Naive thymus-derived CD8-positive, alpha-beta T cell (primary cell): Measurements from ENCODE around the gene PRKCE. TPM values are rescaled to one million over a fixed set of nuclear protein-coding genes. Genes with fewer than 3 reads are reported as not detected.
A peak's percentile ranks its signal among the peaks of the same experiment; 100 is the strongest.

ENCODE experiments used
- ATAC-seq, 2 donors: fragments of 150-1000 bp; cut with Tn5 transposase in 1 of 2; sonication (Bioruptor Pico), chemical (Tn5 transposase) in 1 of 2; 1 replicate in 1 of 2; 2 replicates in 1 of 2; pipeline ENCODE4 v1.10.0; 2021; ENCODE audit warnings: mild to moderate bottlenecking in 2 of 2, moderate library complexity in 2 of 2
- POLR2A ChIA-PET: fragments of 350-600 bp; sonication (Branson Sonifier 250); formaldehyde crosslinking; loops from one replicate; lab custom pipeline; 2021; ENCODE audit warnings: antibody characterized with exemption; lab: Charles Lee
- DNase-seq, 10 donors: peaks; one replicate each; pipeline versions ENCODE4 v3.0.0 to v3.0.0-alpha.2; 2020 to 2022
- H3K27ac Mint-ChIP-seq, 10 donors: one replicate each; pipeline ENCODE4 v1.8.0; 2020 to 2022; ENCODE audit warnings: mild to moderate bottlenecking in 10 of 10, mixed read lengths in 10 of 10, moderate library complexity in 4 of 10, inconsistent platforms in 1 of 10
- H3K27me3 Mint-ChIP-seq, 5 donors: one replicate each; pipeline ENCODE4 v1.8.0; 2021 to 2022; ENCODE audit warnings: mixed read lengths in 5 of 5
- H3K36me3 Mint-ChIP-seq, 3 donors: one replicate each; pipeline ENCODE4 v1.8.0; 2020 to 2022; ENCODE audit warnings: mixed read lengths in 3 of 3, mild to moderate bottlenecking in 2 of 3, inconsistent platforms in 1 of 3
- H3K4me1 Mint-ChIP-seq, 4 donors: one replicate each; pipeline ENCODE4 v1.8.0; 2021 to 2022; ENCODE audit warnings: mixed read lengths in 4 of 4
- H3K4me3 Mint-ChIP-seq, 10 donors: one replicate each; pipeline ENCODE4 v1.8.0; 2020 to 2022; ENCODE audit warnings: mild to moderate bottlenecking in 10 of 10, mixed read lengths in 10 of 10, moderate library complexity in 6 of 10, inconsistent platforms in 1 of 10
- H3K9me3 Mint-ChIP-seq, 9 donors: one replicate each; pipeline ENCODE4 v1.8.0; 2020 to 2022; ENCODE audit warnings: mixed read lengths in 9 of 9, mild to moderate bottlenecking in 3 of 9, inconsistent platforms in 1 of 9, moderate library complexity in 1 of 9
- polyA plus RNA-seq, 3 donors: library from polyadenylated mRNA; unstranded; fragments of 300-500 nt; fragmentation: Illumina TruSeq; gene quantifications; one replicate each; pipeline ENCODE4 v1.2.3, GENCODE V29; 2021
- total RNA-seq, 8 experiments: library from RNA in 2 of 8; stranded (reverse) in 2 of 8; gene quantifications; one replicate each; pipeline ENCODE4 v1.2.3 and lab custom pipeline; 2021 to 2026

The PRKCE gene
- total and polyA plus RNA-seq, 5 experiments from 2014 or later, result 1.6 to 20.2 (median 2.7) TPM

DNA sequence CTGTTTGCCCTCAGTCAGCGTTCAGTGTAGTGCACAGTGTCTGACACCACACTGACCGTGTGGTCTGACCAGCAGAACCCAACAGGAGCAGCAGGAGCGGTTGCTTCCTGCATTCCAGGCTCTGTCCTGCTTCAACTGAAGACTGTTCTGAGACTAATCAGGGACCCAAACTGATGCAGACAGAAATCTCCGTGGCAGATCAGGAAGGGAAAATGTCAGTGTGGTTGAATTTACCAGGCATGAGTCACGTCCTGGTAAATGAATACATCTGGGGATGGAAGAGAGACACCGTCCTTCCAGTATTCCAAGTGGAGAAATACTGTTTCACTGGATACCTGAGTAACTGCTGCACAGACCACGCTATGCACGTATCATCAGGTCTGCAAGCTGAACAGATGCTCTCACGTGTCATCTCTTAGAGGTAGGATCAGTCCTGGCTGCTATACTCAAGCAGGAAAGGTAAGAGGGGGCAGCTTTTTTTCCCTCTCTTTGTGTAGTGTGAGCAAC, 422.1 kb downstream of the PRKCE start:
- DNase-seq, result no peak
- Mint-ChIP-seq H3K4me1 (peaks cover 0 to 3% (median 0%) of the 10 kb centered on the region in 4 donors), H3K27ac (no peak overlapping the region), H3K36me3 (peaks cover 0 to 6% (median 2%) of the 10 kb centered on the region in 3 donors), H3K9me3 (no peaks in the 10 kb centered on the region), H3K27me3 (peaks cover 0 to 3% (median 0%) of the 10 kb centered on the region in 5 donors), H3K4me3 (no peak overlapping the region)
- POLR2A ChIA-PET, result interaction anchor here (0.7 kb wide), 1 partner anchor 9 kb away, joined by 3 read pairs; no protein-coding TSS in a partner anchor
- no peak for ATAC-seq

DNA sequence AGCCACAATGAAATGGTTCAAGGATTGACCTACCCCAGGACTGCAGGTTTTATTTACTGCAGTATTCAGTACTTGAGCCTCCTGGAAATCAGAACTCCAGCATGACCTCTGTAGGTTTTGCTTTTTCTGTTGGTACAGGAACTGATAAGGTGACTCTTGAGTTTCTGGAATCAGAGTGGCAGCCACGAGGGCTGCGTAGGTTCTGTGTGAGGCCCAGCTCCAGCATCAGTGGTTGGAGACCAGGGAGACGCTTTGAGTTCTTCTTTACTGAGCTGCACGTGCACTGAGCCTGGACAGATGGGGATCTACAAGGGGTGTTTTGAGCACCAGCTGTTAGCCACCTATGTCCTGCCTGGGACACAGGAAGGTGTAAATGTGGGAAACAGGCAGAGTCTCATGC, 423.0 kb downstream of the PRKCE start:
- H3K4me3 Mint-ChIP-seq, result no peak overlapping the region
- peaks cover 0 to 3% (median 0%) of the 10 kb centered on the region in 4 donors for H3K4me1 Mint-ChIP-seq
- H3K27ac Mint-ChIP-seq, result peak overlapping the region in 1 of 10 donors; percentile 64
- H3K9me3 Mint-ChIP-seq, result no peaks in the 10 kb centered on the region
- peaks cover 0 to 3% (median 0%) of the 10 kb centered on the region in 5 donors for H3K27me3 Mint-ChIP-seq
- ATAC-seq (no peak), DNase-seq (no peak)
- peaks cover 0 to 6% (median 2%) of the 10 kb centered on the region in 3 donors for H3K36me3 Mint-ChIP-seq
- POLR2A ChIA-PET, result no interaction called here

DNA sequence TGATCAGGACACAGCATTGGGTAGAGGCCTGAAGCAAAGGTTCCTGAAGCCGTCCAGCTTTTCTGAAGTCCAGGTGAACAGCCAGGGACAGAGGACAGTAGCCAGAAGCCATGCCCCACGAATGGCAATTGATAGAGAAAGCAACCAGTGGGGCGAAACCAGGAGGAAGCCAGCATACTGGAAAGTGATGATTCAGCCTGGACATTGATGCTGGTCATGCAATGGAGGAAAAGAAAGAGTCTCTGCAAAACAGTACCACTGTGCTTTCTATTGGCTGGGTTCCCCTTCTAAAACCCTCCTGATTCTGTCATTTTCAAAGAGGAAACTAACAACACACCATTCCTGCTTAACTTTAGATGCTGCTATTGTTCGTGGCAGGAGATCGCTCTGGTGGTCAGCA, 424.4 kb downstream of the PRKCE start:
- no peak for ATAC-seq
- peaks cover 0 to 6% (median 2%) of the 10 kb centered on the region in 3 donors for H3K36me3 Mint-ChIP-seq
- no peaks in the 10 kb centered on the region for H3K9me3 Mint-ChIP-seq
- H3K27me3 Mint-ChIP-seq, result peaks cover 0 to 3% (median 0%) of the 10 kb centered on the region in 5 donors
- H3K27ac Mint-ChIP-seq, result peak overlapping the region in 1 of 10 donors; percentile 82
- no peak overlapping the region for H3K4me3 Mint-ChIP-seq
- POLR2A ChIA-PET, result no interaction called here
- no peak for DNase-seq
- H3K4me1 Mint-ChIP-seq, result peaks cover 0 to 3% (median 0%) of the 10 kb centered on the region in 4 donors

DNA sequence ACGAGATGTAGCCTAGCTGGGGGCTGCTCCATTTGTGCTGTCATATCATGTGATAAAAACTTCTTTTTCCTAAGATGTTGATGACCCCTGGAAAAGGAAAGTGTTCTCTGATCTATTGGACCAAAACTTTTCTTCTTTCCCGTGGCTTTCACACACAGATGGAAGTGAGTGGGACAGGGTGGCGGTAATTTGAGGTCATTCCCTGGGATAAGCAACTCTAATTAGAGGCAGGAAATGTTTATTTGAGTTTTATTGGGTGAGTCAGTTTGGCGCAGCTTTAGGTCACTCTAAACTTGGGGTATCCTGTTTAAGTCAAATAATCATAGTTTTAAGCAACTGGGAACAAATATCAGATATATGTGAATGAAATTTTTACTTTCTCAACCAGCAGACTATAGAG, 424.8 kb downstream of the PRKCE start:
- no peaks in the 10 kb centered on the region for H3K9me3 Mint-ChIP-seq
- no peak overlapping the region for H3K4me3 Mint-ChIP-seq
- POLR2A ChIA-PET, result no interaction called here
- ATAC-seq (no peak), DNase-seq (no peak)
- H3K36me3 Mint-ChIP-seq, result peaks cover 0 to 6% (median 2%) of the 10 kb centered on the region in 3 donors
- H3K27ac Mint-ChIP-seq, result peak overlapping the region in 1 of 10 donors; percentile 82
- H3K27me3 Mint-ChIP-seq, result peaks cover 0 to 3% (median 0%) of the 10 kb centered on the region in 5 donors
- peaks cover 0 to 3% (median 0%) of the 10 kb centered on the region in 4 donors for H3K4me1 Mint-ChIP-seq

DNA sequence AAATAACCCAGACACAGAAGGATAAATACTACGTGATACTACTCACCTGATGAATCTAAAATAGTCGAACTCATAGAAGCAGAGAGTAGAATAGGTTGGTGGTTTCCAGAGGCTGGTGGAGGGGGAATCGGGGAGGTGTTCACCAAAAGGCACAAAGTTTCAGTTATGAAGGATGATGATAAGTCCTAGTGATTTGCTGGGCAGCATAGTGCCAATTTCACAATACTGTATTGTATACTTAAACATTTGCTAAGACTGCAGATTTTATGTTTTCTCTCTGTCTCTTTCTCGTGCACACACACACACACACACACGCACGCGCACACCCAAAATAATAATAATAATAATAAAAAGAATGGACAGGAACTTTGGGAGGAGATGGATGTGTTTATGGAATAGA, 425.4 kb downstream of the PRKCE start:
- Mint-ChIP-seq H3K27ac (no peak overlapping the region), H3K27me3 (peaks cover 0 to 3% (median 0%) of the 10 kb centered on the region in 5 donors), H3K4me1 (peaks cover 0 to 5% (median under 1%) of the 10 kb centered on the region in 4 donors), H3K36me3 (peaks cover 0 to 6% (median 2%) of the 10 kb centered on the region in 3 donors), H3K4me3 (no peak overlapping the region), H3K9me3 (no peaks in the 10 kb centered on the region)
- ATAC-seq (no peak), DNase-seq (no peak)
- POLR2A ChIA-PET, result no interaction called here

DNA sequence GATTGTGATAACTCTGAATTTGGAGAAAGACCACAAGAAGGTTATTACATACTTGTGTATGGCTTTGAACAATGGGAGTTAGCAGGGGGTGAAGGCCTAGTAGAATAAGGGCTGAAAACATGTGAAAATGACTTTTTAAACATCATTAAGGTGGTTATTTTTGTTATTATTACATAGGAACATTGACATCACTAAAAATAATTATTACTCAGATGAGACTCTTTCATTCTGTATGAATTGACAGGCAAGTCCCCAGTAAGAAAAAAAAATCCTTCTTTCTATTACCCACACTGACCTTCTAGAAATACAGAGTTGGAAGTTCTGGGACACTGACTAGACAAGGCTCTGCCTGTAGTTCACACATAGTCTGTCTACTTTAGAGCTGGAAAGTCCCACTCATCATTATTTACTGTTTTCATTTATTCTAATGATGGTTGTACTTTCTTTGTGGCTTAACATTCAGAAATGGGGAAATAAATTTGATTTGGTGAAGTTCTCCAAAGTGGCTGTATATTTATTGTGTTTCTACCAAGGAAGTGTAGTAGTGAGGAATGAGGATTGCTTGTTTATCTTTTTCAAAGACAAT, 426.1 kb downstream of the PRKCE start:
- Mint-ChIP-seq H3K4me3 (no peak overlapping the region), H3K9me3 (no peaks in the 10 kb centered on the region), H3K27me3 (peaks cover 0 to 3% (median 0%) of the 10 kb centered on the region in 5 donors), H3K27ac (no peak overlapping the region), H3K4me1 (peaks cover 6 to 10% (median 7%) of the 10 kb centered on the region in 4 donors), H3K36me3 (peaks cover 0 to 6% (median 2%) of the 10 kb centered on the region in 3 donors)
- DNase-seq (no peak), ATAC-seq (no peak)
- POLR2A ChIA-PET, result no interaction called here

DNA sequence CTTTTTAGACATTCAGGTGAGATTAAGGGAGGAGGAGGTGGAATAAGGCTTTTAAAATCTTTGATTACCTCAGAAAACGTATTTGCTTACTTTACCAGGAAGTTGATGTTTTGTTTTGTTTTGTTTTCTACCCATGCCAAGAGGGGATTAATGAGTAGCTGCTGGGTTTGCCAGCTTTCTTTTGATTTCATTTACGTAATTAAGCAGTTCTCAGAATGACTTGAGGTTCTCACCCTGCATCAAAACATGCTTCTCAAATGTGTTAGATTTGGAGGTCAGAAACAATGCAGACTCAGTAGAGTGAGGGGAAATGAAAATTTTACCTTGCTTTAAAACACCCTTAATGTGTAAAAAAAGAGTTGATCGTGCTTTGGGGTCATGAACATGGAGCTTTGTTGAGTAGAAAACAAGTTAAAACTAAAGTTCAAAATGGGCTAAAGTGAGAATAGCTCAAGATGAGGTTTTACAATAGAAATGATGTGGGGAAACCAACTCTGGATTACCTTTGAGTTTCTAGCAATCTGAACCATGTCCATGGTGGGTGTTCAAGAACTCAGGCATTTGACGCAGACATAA, 428.6 kb downstream of the PRKCE start:
- Mint-ChIP-seq H3K4me3 (no peak overlapping the region), H3K9me3 (no peaks in the 10 kb centered on the region), H3K27me3 (no peaks in the 10 kb centered on the region), H3K27ac (no peak overlapping the region), H3K36me3 (peaks cover 0 to 9% (median 0%) of the 10 kb centered on the region in 3 donors), H3K4me1 (peaks cover 7 to 9% (median 7%) of the 10 kb centered on the region in 4 donors)
- no peak for ATAC-seq
- POLR2A ChIA-PET, result no interaction called here
- no peak for DNase-seq

DNA sequence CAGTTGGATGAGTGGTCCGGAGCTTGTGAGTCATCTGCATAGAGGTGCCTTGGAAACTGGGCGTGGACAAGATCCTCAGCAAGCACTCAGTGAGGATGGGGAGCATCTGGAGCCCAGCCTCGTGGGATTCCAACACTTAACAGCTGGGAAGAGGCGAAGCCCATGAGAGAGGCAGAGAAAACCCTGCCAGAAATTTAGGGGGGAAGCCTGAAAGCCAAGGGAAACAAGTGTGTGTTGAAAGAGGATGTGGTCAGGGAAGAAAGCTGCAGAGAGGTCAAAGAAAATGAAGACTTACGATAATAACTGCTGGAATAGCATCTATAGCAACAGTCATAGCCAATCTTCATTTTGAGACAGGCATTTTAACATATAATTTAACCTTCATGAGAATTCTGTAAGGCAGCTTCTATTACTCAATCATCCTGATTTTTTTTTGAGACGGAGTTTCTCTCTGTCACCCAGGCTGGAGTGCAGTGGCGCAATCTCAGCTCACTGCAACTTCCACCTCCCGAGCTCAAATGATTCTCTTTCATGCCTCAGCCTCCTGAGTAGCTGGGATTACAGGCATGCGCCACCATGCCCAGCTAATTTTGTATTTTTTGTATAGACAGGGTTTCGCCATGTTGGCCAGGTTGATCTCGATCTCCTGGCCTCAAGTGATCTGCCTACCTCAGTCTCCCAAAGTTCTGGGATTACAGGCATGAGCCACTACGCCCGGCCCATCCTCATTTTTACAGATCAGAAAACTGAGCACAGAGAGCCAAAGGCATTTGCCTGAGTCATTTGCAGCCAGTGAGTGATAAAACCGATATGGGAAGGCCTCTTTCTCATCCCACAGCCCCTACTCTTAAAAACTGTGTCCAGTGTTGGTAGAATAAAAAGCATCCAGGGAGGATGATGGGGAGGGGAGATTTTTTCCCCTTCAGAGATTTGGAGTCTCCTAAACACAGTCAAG, 431.3 kb downstream of the PRKCE start:
- ATAC-seq, result no peak
- no peaks in the 10 kb centered on the region for H3K27me3 Mint-ChIP-seq
- no peak overlapping the region for H3K4me3 Mint-ChIP-seq

DNA sequence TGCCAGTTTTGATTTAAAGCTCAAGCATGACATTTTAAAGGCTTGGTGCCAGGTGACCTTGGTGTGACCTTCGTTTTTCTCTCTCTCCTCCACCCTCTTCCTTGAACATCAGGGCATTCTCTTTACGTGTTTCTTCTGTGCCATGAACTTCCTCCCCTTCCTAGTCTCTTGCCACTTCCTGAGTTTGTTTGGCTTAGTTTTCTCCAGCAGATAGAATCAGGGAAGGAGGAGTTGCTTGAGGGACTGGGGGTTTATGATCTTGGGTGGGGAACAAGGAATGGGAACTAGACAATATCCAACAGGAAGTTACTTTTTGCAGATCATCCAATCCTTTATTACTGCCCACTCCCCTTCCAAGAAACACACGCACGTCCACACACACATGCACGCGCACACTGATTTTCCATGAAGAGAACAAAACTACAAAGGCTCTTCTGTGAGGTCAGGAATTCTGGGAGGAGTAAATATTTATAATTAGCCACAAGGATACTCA, 435.1 kb downstream of the PRKCE start:
- peaks cover 19 to 40% (median 34%) of the 10 kb centered on the region in 3 donors for H3K36me3 Mint-ChIP-seq
- peak overlapping the region in 1 of 10 donors; percentile 66 for H3K27ac Mint-ChIP-seq
- POLR2A ChIA-PET, result no interaction called here
- no peaks in the 10 kb centered on the region for H3K27me3 Mint-ChIP-seq
- no peak for ATAC-seq
- peaks cover 7 to 10% (median 7%) of the 10 kb centered on the region in 4 donors for H3K4me1 Mint-ChIP-seq
- DNase-seq, result no peak
- H3K9me3 Mint-ChIP-seq, result no peaks in the 10 kb centered on the region
- no peak overlapping the region for H3K4me3 Mint-ChIP-seq

More for the DNA sequence above, 431.3 kb downstream of the PRKCE start:
- POLR2A ChIA-PET, result no interaction called here
- Mint-ChIP-seq H3K36me3 (peaks cover 8 to 21% (median 16%) of the 10 kb centered on the region in 3 donors), H3K27ac (peak overlapping the region in 1 of 10 donors; percentile 46), H3K4me1 (peaks cover 7 to 12% (median 7%) of the 10 kb centered on the region in 4 donors), H3K9me3 (no peaks in the 10 kb centered on the region)
- no peak for DNase-seq

DNA sequence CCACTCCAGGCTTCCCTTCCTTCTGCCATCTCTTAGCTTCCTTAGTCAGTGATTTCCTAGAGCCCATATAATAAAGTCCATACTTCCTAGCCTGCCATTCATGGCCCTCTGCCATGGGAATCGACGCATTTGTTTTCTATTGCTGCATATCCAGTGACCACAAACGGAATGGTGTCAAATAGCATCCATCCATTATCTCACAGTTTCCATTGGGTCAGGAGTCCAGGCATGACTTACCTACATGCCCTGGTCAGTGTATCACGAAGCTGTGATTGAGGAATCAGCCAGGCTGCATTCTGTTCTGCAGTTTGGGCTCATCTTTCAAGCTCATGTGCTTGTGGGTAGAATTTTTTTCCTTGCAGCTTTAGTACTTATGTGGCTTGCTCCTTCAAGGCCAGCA, 436.0 kb downstream of the PRKCE start:
- Mint-ChIP-seq H3K9me3 (no peaks in the 10 kb centered on the region), H3K4me3 (no peak overlapping the region), H3K27ac (no peak overlapping the region), H3K4me1 (peaks cover under 1 to 4% (median 1%) of the 10 kb centered on the region in 4 donors), H3K27me3 (no peaks in the 10 kb centered on the region), H3K36me3 (peaks cover 19 to 40% (median 34%) of the 10 kb centered on the region in 3 donors)
- no peak for DNase-seq
- no peak for ATAC-seq
- POLR2A ChIA-PET, result no interaction called here

DNA sequence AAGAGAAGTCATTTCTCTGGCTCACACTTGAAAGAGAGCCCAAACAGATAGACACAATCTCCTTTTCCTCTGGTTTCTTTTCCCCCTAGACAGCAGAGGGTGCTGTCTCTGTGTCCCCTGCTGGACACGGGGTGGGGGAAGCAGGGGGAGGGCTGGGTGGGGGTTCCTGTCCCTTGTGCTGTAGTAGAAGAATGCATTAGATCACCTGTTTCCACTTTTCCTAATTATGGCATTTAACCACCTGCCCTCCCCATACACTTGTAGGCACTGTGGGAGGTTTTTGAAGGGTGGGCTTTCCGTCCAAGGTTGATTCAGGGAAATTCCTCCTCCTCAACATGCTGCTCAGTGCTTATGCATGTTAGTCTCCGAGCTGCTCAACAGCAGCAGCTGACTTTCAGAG, 439.5 kb downstream of the PRKCE start:
- no peak for DNase-seq
- POLR2A ChIA-PET, result no interaction called here
- H3K9me3 Mint-ChIP-seq, result peaks cover 0 to 5% (median 0%) of the 10 kb centered on the region in 9 donors
- H3K36me3 Mint-ChIP-seq, result peaks cover 19 to 47% (median 39%) of the 10 kb centered on the region in 3 donors
- ATAC-seq, result no peak
- peaks cover 0 to 1% (median 0%) of the 10 kb centered on the region in 4 donors for H3K4me1 Mint-ChIP-seq
- no peaks in the 10 kb centered on the region for H3K27me3 Mint-ChIP-seq
- H3K4me3 Mint-ChIP-seq, result no peak overlapping the region
- no peak overlapping the region for H3K27ac Mint-ChIP-seq

DNA sequence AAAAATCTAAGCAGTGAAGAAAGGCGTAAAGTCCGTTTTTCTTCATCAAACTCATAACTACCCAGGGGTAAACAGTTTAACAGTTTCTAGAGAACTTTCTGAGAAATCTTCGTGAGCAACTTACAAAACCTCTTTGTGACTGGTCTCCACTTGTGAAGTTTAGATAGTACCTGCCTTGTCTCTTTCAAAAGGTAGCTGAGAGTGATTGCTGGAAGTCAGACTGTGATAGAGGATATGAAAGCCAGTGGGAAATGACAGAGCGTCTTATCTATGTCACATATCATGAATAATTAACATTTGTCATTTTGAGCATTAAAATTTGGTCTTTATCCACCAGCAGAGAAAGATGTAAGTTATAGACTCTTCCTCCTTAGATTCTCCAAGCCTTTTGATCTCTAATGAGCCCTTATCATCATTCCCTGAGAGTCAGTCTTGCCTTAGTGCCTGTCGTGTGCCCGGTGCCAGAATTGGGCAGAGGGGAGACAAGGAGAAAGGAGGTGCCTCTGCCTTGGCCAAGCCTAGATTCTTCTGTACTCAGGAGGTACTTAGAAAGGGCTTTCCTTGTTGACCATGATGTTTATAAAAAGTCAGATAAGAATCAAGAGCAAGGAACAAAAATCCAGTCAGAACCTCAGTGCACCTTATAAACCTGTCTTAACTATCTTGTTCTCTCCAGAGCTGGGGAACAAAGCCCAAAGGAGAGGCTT, 440.6 kb downstream of the PRKCE start:
- DNase-seq, result no peak
- no peak for ATAC-seq
- no peaks in the 10 kb centered on the region for H3K27me3 Mint-ChIP-seq
- POLR2A ChIA-PET, result no interaction called here
- peaks cover 0 to 5% (median 0%) of the 10 kb centered on the region in 9 donors for H3K9me3 Mint-ChIP-seq
- H3K4me1 Mint-ChIP-seq, result no peaks in the 10 kb centered on the region
- peaks cover 15 to 44% (median 31%) of the 10 kb centered on the region in 3 donors for H3K36me3 Mint-ChIP-seq
- H3K4me3 Mint-ChIP-seq, result no peak overlapping the region
- H3K27ac Mint-ChIP-seq, result no peak overlapping the region
